GM18511 (cell line): ENCODE data around the gene MCM3AP.
"Not testable (repeated sequence)": the region's sequence is repeated elsewhere in the genome, so short reads cannot be mapped to it uniquely, and the experiment has no call there.

Source experiments
- ATAC-seq: cut with Tn5 transposase; IDR thresholded peaks from one replicate; pipeline ENCODE4 v1.9.1; 2021; ENCODE audit warnings: mild to moderate bottlenecking, moderate library complexity; ENCODE audit not compliant: unreplicated experiment

The MCM3AP gene

GRCh38 chr21:46245213-46245915, 40.0 kb downstream of the MCM3AP start:
- no peak for ATAC-seq

- no peak for ATAC-seq
These were observed 40.8 kb downstream of the MCM3AP start for GRCh38 chr21:46244602-46245001.

- ATAC-seq, result no peak
These were observed 41.5 kb downstream of the MCM3AP start for GRCh38 chr21:46243960-46244361.

GRCh38 chr21:46243325-46243724, 42.1 kb downstream of the MCM3AP start:
- ATAC-seq, result no peak

GRCh38 chr21:46241577-46241976, 43.8 kb downstream of the MCM3AP start:
- not testable (repeated sequence) for ATAC-seq

- ATAC-seq, result no peak
These were observed 45.5 kb downstream of the MCM3AP start for GRCh38 chr21:46239817-46240325.

- ATAC-seq, result no peak
These were observed 47.9 kb downstream of the MCM3AP start for GRCh38 chr21:46237474-46237873.

- ATAC-seq, result no peak
These were observed 50.9 kb downstream of the MCM3AP start for GRCh38 chr21:46234436-46234950.

- no peak for ATAC-seq
These were observed 55.5 kb downstream of the MCM3AP start for GRCh38 chr21:46229923-46230260.

GRCh38 chr21:46229133-46229922, 56.1 kb downstream of the MCM3AP start:
- peak; percentile 28 for ATAC-seq

GRCh38 chr21:46228345-46229051, 56.9 kb downstream of the MCM3AP start, which contains the start of gene LSS:
Gene LSS, minus strand, starts transcription at chr21:46228774. Its CDS starts 29 bp downstream, at chr21:46228745.
- peak; percentile 83 for ATAC-seq

GRCh38 chr21:46227811-46228344, 57.5 kb downstream of the MCM3AP start:
- no peak for ATAC-seq

GRCh38 chr21:46226920-46227599, 58.4 kb downstream of the MCM3AP start:
- no peak for ATAC-seq

GRCh38 chr21:46226146-46226545, 59.3 kb downstream of the MCM3AP start:
- ATAC-seq, result no peak

- ATAC-seq, result not testable (repeated sequence)
These were observed 61.8 kb downstream of the MCM3AP start for GRCh38 chr21:46223661-46224060.

GRCh38 chr21:46223217-46223616, 62.2 kb downstream of the MCM3AP start:
- no peak for ATAC-seq

GRCh38 chr21:46222436-46223116, 62.8 kb downstream of the MCM3AP start:
- no peak for ATAC-seq

GRCh38 chr21:46221664-46222435, 63.6 kb downstream of the MCM3AP start:
- ATAC-seq, result no peak

- ATAC-seq, result no peak
These were observed 64.6 kb downstream of the MCM3AP start for GRCh38 chr21:46220847-46221246.
